Activated CD8-positive, alpha-beta T cell treated with anti-CD3 and anti-CD28 coated beads for 36 hours (primary cell): Measurements from ENCODE around the gene SLAIN2. TPM values are rescaled to one million over a fixed set of nuclear protein-coding genes. Genes with fewer than 3 reads are reported as not detected.

Experiments used
- ATAC-seq: fragments of 200-7000 bp; cut with Tn5 transposase; one replicate; pipeline ENCODE4 v1.10.0; 2021; ENCODE audit warnings: mild to moderate bottlenecking, moderate library complexity
- CTCF ChIA-PET: fragments of 350-600 bp; sonication (Branson Sonifier 250); formaldehyde crosslinking; loops from one replicate; lab custom pipeline; 2021; ENCODE audit warnings: antibody characterized with exemption; lab: Charles Lee
- POLR2A ChIA-PET: fragments of 350-600 bp; sonication (Branson Sonifier 250); formaldehyde crosslinking; loops from one replicate; lab custom pipeline; 2021; ENCODE audit warnings: antibody characterized with exemption; lab: Charles Lee
- DNase-seq: peaks from one replicate; pipeline ENCODE4 v3.0.0-alpha.2; 2020
- H3K27ac Mint-ChIP-seq: one replicate; pipeline ENCODE4 v1.8.0; 2021; ENCODE audit warnings: mild to moderate bottlenecking, mixed read lengths
- H3K27me3 Mint-ChIP-seq: one replicate; pipeline ENCODE4 v1.8.0; 2021; ENCODE audit warnings: mixed read lengths
- H3K36me3 Mint-ChIP-seq: one replicate; pipeline ENCODE4 v1.8.0; 2021; ENCODE audit warnings: low read depth, mixed read lengths
- H3K4me1 Mint-ChIP-seq: one replicate; pipeline ENCODE4 v1.8.0; 2021; ENCODE audit warnings: low read depth, mixed read lengths
- H3K4me3 Mint-ChIP-seq: one replicate; pipeline ENCODE4 v1.8.0; 2021; ENCODE audit warnings: mild to moderate bottlenecking, moderate library complexity, mixed read lengths
- H3K9me3 Mint-ChIP-seq: one replicate; pipeline ENCODE4 v1.8.0; 2021; ENCODE audit warnings: mixed read lengths
- intact Hi-C: fragments of 100-400 bp; cut with micrococcal nuclease; formaldehyde crosslinking; loops from one replicate; pipeline ENCODE4 v1.10.0; 2022
- total RNA-seq, 2 experiments: library from RNA; stranded (reverse); gene quantifications; one replicate each; pipeline ENCODE4 v1.2.3, GENCODE V29; 2021
- TF ChIP-seq, protein P1 (sequence below): fragments of 200-600 bp; IDR thresholded peaks from one replicate; pipeline ENCODE4 v1.8.0; 2022; ENCODE audit warnings: antibody characterized with exemption, mild to moderate bottlenecking

Gene SLAIN2
- total RNA-seq, 2 experiments from 2014 or later = 48.6 to 53.2 TPM

DNA sequence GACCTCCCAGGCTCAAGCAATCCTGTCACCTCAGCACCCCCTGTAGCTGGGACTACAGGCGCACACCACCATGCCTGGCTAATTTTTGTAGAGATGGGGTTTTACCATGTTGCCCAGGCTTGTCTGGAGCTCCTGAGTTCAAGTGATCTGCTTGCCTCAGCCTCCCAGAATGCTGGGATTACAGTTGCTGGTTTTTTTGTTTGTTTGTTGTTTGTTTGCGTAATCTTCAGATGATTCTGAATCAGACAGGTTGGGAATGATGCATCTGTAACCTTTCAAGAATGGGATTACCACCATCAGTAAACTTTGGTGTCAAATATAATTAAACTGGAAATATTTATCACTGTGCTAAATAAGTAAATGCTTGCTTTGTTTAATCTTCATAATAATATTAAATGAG, 79.8 kb downstream of the SLAIN2 start:
- ChIA-PET POLR2A (no interaction called here), CTCF (interaction anchor here (1.1 kb wide), 1 partner anchor 26 kb away, joined by 4 read pairs; no protein-coding TSS in a partner anchor)
- Mint-ChIP-seq H3K4me3 (no peak overlapping the region), H3K27me3 (no peaks in the 10 kb centered on the region), H3K27ac (no peak overlapping the region), H3K4me1 (no peaks in the 10 kb centered on the region), H3K9me3 (no peaks in the 10 kb centered on the region), H3K36me3 (peaks cover 14% of the 10 kb centered on the region)
- TF ChIP-seq, protein P1, sequence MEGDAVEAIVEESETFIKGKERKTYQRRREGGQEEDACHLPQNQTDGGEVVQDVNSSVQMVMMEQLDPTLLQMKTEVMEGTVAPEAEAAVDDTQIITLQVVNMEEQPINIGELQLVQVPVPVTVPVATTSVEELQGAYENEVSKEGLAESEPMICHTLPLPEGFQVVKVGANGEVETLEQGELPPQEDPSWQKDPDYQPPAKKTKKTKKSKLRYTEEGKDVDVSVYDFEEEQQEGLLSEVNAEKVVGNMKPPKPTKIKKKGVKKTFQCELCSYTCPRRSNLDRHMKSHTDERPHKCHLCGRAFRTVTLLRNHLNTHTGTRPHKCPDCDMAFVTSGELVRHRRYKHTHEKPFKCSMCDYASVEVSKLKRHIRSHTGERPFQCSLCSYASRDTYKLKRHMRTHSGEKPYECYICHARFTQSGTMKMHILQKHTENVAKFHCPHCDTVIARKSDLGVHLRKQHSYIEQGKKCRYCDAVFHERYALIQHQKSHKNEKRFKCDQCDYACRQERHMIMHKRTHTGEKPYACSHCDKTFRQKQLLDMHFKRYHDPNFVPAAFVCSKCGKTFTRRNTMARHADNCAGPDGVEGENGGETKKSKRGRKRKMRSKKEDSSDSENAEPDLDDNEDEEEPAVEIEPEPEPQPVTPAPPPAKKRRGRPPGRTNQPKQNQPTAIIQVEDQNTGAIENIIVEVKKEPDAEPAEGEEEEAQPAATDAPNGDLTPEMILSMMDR = no peak
- ATAC-seq (no peak), DNase-seq (no peak)
- intact Hi-C loops = no loop called here

DNA sequence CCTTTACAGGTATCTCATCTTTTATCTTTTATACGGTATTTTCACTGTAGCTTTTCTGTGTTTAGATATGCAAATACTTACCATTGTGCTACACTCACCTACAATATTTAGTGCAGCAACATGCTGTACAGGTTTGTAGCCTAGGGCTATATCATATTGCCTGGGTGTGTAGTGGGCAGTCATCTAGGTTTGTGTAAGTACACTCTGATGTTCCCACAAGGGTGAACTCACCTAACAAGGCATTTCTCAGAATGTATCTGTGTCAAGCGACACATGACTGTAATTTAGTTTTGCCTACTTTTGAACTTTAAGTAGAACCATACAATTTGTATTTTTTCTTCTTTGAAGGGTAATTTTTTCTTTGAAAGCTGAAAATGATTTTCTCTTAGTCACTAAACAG, 87.6 kb downstream of the SLAIN2 start:
- intact Hi-C loops = no loop called here
- Mint-ChIP-seq H3K4me1 (peaks cover 42% of the 10 kb centered on the region), H3K27me3 (no peaks in the 10 kb centered on the region), H3K9me3 (no peaks in the 10 kb centered on the region), H3K27ac (no peak overlapping the region), H3K36me3 (peaks cover 6% of the 10 kb centered on the region), H3K4me3 (no peak overlapping the region)
- CTCF ChIA-PET = interaction anchor here (1.5 kb wide), 1 partner anchor 55 kb away, joined by 3 read pairs; no protein-coding TSS in a partner anchor
- POLR2A ChIA-PET = no interaction called here
- TF ChIP-seq, protein P1 = no peak
- ATAC-seq (peak; percentile 62), DNase-seq (no peak)

DNA sequence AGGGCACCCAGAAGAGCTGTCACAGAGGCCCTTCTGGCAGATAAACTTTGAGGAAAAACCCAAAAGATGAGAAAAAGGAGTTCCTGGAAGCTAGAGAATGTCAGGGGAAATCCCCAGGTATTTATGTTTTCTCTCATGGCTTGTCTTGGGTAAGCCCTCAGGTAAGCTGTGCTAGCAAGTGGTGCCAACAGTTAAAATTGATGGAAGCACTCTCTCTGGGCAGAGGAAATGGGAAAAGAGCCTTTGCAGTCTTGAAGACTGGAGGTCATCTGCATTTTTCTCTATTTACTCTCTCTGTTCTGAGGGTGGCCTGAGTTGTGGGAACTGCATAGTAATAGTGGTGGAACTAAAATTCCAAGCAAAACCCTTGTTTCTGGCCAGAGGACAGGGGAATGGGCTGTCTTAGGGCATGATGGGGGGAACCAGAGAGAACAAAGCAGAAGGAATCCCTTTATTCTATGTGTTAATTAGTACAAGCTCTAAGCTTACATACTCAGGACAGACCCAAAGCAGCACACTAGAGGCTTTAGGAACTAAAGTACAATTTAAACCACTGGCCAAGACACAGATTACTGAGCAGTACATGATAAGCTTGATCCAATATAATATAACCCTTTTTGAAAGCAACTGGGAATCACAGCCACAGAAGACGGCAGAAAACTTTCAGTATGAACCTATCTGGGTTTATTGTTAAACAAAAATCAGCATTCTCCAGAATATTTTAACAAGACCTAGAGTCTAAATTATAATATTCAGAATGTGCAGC, 88.6 kb downstream of the SLAIN2 start:
- Mint-ChIP-seq H3K4me1 (peaks cover 42% of the 10 kb centered on the region), H3K36me3 (peaks cover 6% of the 10 kb centered on the region), H3K4me3 (no peak overlapping the region), H3K27ac (no peak overlapping the region), H3K27me3 (no peaks in the 10 kb centered on the region), H3K9me3 (no peaks in the 10 kb centered on the region)
- DNase-seq = no peak
- ChIA-PET CTCF (interaction anchor here (1.4 kb wide), 1 partner anchor 114 kb away, joined by 3 read pairs; no protein-coding TSS in a partner anchor), POLR2A (no interaction called here)
- intact Hi-C loops = no loop called here
- peak; percentile 38 for ATAC-seq
- TF ChIP-seq, protein P1 = no peak

DNA sequence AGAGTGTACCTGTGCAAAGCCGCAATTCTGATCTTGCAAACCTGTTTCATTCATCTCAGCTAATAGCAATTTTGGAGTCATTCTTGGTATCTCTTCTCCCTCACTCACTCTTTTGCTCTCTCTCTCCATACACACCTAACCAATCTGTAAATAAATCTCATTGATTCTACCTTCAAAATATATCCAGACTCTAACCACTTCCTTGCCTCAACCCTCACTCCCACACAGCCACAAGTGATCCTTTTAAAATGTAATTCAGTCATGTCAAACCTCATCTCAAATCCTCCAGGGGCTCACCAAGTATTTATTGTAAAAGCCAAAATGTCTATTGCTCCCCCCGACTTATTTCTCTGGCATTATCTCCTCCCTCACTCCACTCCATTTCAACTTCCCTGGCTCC, 90.1 kb downstream of the SLAIN2 start:
- intact Hi-C loops = no loop called here
- DNase-seq (peak; percentile 71), ATAC-seq (peak; percentile 66)
- Mint-ChIP-seq H3K4me3 (no peak overlapping the region), H3K36me3 (peaks cover 6% of the 10 kb centered on the region), H3K4me1 (peaks cover 42% of the 10 kb centered on the region), H3K27me3 (no peaks in the 10 kb centered on the region), H3K27ac (no peak overlapping the region), H3K9me3 (no peaks in the 10 kb centered on the region)
- CTCF ChIA-PET = interaction anchor here (1.4 kb wide), 1 partner anchor 116 kb away, joined by 3 read pairs; no protein-coding TSS in a partner anchor
- TF ChIP-seq, protein P1 = no peak
- POLR2A ChIA-PET = no interaction called here

DNA sequence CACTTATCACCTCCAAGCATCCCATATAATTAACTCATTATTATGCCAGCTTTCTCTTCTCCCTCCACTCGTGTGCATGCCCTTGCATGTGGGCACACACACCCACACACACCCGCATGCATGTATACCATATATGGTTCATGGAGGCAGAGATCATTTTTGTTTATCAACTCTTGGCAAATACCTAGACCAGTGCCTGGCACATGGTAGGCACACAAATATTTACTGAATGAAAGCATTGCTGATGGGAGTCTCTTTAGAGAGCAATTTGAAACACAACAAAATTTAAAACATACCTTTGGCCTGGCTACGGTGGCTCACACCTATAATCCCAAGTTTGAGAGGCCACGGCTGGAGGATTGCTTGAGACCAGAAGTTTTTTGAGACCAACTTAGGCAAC, 90.7 kb downstream of the SLAIN2 start:
- H3K36me3 Mint-ChIP-seq = peaks cover 5% of the 10 kb centered on the region
- POLR2A ChIA-PET = no interaction called here
- intact Hi-C loops = no loop called here
- no peak for DNase-seq
- CTCF ChIA-PET = interaction anchor here (1.6 kb wide), 1 partner anchor 14 kb away, joined by 4 read pairs; no protein-coding TSS in a partner anchor
- H3K4me3 Mint-ChIP-seq = no peak overlapping the region
- ATAC-seq = no peak
- H3K4me1 Mint-ChIP-seq = peaks cover 42% of the 10 kb centered on the region
- no peaks in the 10 kb centered on the region for H3K9me3 Mint-ChIP-seq
- TF ChIP-seq, protein P1 = no peak
- H3K27me3 Mint-ChIP-seq = no peaks in the 10 kb centered on the region
- no peak overlapping the region for H3K27ac Mint-ChIP-seq
